PC-3 (cell line): ENCODE results near the gene FER1L5. TPM values are rescaled to one million over a fixed set of nuclear protein-coding genes. Genes with fewer than 3 reads are reported as not detected.

ENCODE experiments used
- ATAC-seq: fragments of 200-7000 bp; cut with Tn5 transposase; 2 replicates; pipeline ENCODE4 v1.9.1; 2020; ENCODE audit warnings: mild to moderate bottlenecking, moderate library complexity
- BruUV-seq: library from RNA; stranded (reverse); fragments of 400-500 nt; replicated peaks from 2 replicates; lab custom pipeline; 2021; lab: Mats Ljungman, UMichigan
- CTCF ChIA-PET: fragments of 300-600 bp; sonication (Branson Sonifier 250); formaldehyde crosslinking; loops from one replicate; lab custom pipeline; 2022; ENCODE audit warnings: antibody characterized with exemption; lab: Charles Lee
- POLR2A ChIA-PET: fragments of 300-600 bp; sonication (Branson Sonifier 250); formaldehyde crosslinking; loops from one replicate; lab custom pipeline; 2022; ENCODE audit warnings: antibody characterized with exemption; ENCODE audit not compliant: unreplicated experiment; lab: Charles Lee
- DNase-seq: peaks from one replicate; pipeline ENCODE4 v3.0.0-alpha.2; 2015
- H2AFZ ChIP-seq: fragments of 300-600 bp; sonication (generic); 2 replicates; pipeline ENCODE4 v1.6.0; 2016; ENCODE audit warnings: antibody characterized with exemption, low read length
- H3F3A ChIP-seq: fragments of 300-600 bp; sonication (generic); one replicate; pipeline ENCODE4 v1.6.0; 2017; ENCODE audit warnings: antibody characterized with exemption, low read length, control low read depth, mild to moderate bottlenecking; ENCODE audit not compliant: unreplicated experiment
- H3K27ac ChIP-seq: fragments of 300-600 bp; sonication (generic); 2 replicates; pipeline ENCODE4 v1.5.1; 2016; ENCODE audit warnings: mild to moderate bottlenecking, low read length
- H3K27me3 ChIP-seq: fragments of 300-600 bp; sonication (generic); 2 replicates; pipeline ENCODE4 v1.6.1; 2016; ENCODE audit warnings: low read length, mixed read lengths
- H3K36me3 ChIP-seq: fragments of 300-600 bp; sonication (generic); 2 replicates; pipeline ENCODE4 v1.6.1; 2016; ENCODE audit warnings: low read depth, mixed run types, low read length, mixed read lengths
- H3K4me1 ChIP-seq: fragments of 300-600 bp; sonication (generic); 2 replicates; pipeline ENCODE4 v1.5.1; 2016; ENCODE audit warnings: low read length; ENCODE audit not compliant: insufficient read depth
- H3K4me2 ChIP-seq: fragments of 300-600 bp; sonication (generic); 2 replicates; pipeline ENCODE4 v1.6.0; 2016; ENCODE audit warnings: low read length
- H3K4me3 ChIP-seq: fragments of 300-600 bp; sonication (generic); 2 replicates; pipeline ENCODE4 v1.5.1; 2016; ENCODE audit warnings: mild to moderate bottlenecking, low read length, mixed read lengths
- H3K79me2 ChIP-seq: fragments of 300-600 bp; sonication (generic); 2 replicates; pipeline ENCODE4 v1.6.1; 2017; ENCODE audit warnings: low read length, mixed read lengths
- H3K9ac ChIP-seq: fragments of 300-600 bp; sonication (generic); 2 replicates; pipeline ENCODE4 v1.6.0; 2016; ENCODE audit warnings: mild to moderate bottlenecking, low read length
- H3K9me2 ChIP-seq: fragments of 300-600 bp; sonication (generic); replicated peaks from 2 replicates; pipeline ENCODE4 v1.6.1; 2016; ENCODE audit warnings: mixed run types, low read length, mixed read lengths
- H3K9me3 ChIP-seq: fragments of 300-600 bp; sonication (generic); 2 replicates; pipeline ENCODE4 v1.6.1; 2016; ENCODE audit warnings: low read length, mixed read lengths
- H4K20me1 ChIP-seq: fragments of 300-600 bp; sonication (generic); 2 replicates; pipeline ENCODE4 v1.6.1; 2016; ENCODE audit warnings: low read length, mixed read lengths
- EZH2 ChIP-seq: fragments of 300-600 bp; sonication (generic); IDR thresholded peaks from one replicate; pipeline ENCODE4 v1.6.1; 2017; ENCODE audit warnings: antibody characterized with exemption, mild to moderate bottlenecking, low read length; ENCODE audit not compliant: unreplicated experiment
- EZH2phosphoT487 ChIP-seq: fragments of 300-600 bp; sonication (generic); IDR thresholded peaks from 2 replicates; pipeline ENCODE4 v1.6.1; 2018; ENCODE audit warnings: mild to moderate bottlenecking, antibody characterized with exemption, low read length, borderline replicate concordance
- intact Hi-C: fragments of 100-400 bp; cut with micrococcal nuclease; formaldehyde crosslinking; loops from 2 replicates; pipeline ENCODE4 v1.9.0; 2023
- total RNA-seq: library from RNA; depleted of rRNA; stranded (reverse); fragments of >200 nt; gene quantifications from 2 replicates; pipeline ENCODE4 v1.2.3, GENCODE V29; 2014
- TF ChIP-seq, protein P1 (sequence below): fragments of 300-600 bp; sonication (generic); conservative IDR thresholded peaks from 2 replicates; pipeline ENCODE4 v1.5.1; 2017; ENCODE audit warnings: antibody characterized with exemption, low read depth, mild to moderate bottlenecking, low read length

The FER1L5 gene
- total RNA-seq, 1 experiment from 2014 or later = not detected

DNA sequence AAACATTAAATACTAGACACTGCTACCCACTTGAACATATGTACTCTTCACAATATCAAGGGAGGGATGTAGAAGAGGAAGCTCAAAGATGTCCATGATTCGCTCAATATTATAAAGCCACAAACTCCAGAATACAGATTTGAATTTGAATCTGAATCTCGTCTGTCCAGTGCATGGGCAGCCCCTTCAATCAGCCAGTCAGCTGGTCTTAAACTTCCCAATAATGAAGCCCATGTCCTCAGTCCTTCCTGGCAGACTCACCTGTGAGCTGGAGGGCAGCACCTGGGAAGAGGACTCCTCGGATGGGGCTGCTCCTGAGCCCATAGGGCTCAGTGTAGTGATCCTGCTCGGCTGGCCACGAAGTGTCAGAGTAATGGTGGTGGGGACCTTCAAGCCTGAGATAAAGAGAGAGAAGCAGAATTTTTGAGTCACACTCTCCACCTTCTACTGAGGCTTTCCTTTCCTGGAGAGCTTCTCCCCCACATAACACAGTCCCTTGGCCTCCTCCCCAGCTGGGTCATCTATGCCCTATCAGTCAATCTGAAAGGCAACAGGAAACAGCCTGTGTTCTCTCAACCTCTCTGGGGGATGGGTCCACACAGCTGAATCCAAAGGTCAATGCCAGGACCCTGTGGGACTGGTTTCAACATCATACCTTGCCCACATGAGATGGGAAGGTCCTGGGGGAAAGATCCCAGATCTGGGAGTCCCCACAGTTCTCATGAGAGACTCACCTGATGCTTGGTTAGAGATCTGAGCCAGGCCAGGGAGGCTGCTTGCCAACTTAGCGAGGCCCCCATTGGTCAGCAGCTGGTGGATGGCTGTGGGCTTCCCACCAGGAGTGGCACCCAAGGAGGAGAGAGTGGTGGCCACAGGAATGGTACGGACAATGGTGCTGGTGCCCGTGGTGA is 40.9 kb upstream of the FER1L5 start:
- TF ChIP-seq, protein P1, sequence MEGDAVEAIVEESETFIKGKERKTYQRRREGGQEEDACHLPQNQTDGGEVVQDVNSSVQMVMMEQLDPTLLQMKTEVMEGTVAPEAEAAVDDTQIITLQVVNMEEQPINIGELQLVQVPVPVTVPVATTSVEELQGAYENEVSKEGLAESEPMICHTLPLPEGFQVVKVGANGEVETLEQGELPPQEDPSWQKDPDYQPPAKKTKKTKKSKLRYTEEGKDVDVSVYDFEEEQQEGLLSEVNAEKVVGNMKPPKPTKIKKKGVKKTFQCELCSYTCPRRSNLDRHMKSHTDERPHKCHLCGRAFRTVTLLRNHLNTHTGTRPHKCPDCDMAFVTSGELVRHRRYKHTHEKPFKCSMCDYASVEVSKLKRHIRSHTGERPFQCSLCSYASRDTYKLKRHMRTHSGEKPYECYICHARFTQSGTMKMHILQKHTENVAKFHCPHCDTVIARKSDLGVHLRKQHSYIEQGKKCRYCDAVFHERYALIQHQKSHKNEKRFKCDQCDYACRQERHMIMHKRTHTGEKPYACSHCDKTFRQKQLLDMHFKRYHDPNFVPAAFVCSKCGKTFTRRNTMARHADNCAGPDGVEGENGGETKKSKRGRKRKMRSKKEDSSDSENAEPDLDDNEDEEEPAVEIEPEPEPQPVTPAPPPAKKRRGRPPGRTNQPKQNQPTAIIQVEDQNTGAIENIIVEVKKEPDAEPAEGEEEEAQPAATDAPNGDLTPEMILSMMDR = no peak
- TF ChIP-seq EZH2 = no peak
- no peak for TF ChIP-seq EZH2phosphoT487
- Histone ChIP-seq H3K9me3 (no peaks in the 10 kb centered on the region), H3K79me2 (no peaks in the 10 kb centered on the region), H2AFZ (no peak overlapping the region), H3K36me3 (peaks cover 83% of the 10 kb centered on the region), H3K9me2 (no peaks in the 10 kb centered on the region), H3K27ac (no peak overlapping the region), H3K4me3 (no peak overlapping the region), H4K20me1 (no peaks in the 10 kb centered on the region), H3K27me3 (no peaks in the 10 kb centered on the region), H3K4me2 (no peak overlapping the region), H3K9ac (no peak overlapping the region), H3F3A (no peaks in the 10 kb centered on the region), H3K4me1 (no peaks in the 10 kb centered on the region)
- POLR2A ChIA-PET = no interaction called here
- CTCF ChIA-PET = no interaction called here
- no TSS peak for BruUV-seq
- DNase-seq (no peak), ATAC-seq (no peak)
- intact Hi-C loops = no loop called here

DNA sequence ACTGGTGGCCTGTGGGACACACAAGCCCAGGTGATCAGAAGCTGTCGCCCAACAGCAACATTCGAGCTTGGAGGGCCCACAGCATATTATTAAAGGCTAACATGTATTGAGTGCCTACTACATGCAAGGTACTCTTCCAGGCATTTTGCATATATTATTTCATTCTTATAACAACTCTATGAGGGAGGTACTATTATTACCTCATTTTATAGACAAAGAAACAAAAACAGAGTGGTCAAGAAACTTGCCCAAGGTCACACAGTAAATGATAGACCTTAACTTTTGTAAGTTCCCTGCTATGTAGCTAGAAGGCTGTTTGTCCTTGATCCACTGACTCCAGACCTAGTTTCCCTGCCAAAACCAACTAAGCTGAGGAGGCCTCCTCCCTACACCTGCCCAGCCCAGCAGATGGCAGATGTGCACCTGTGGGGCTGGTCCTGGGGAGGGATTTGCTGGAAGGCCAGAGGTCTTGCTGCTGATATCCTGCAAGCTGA is 40.2 kb upstream of the FER1L5 start:
- no TSS peak for BruUV-seq

More for the DNA sequence above, 40.2 kb upstream of the FER1L5 start:
- Histone ChIP-seq H3K36me3 (peaks cover 84% of the 10 kb centered on the region), H3K4me1 (no peaks in the 10 kb centered on the region), H3K27ac (no peak overlapping the region), H3K9me2 (no peaks in the 10 kb centered on the region), H3K4me2 (no peak overlapping the region), H4K20me1 (no peaks in the 10 kb centered on the region), H3F3A (no peaks in the 10 kb centered on the region), H3K79me2 (no peaks in the 10 kb centered on the region), H2AFZ (no peak overlapping the region), H3K9me3 (no peaks in the 10 kb centered on the region), H3K27me3 (no peaks in the 10 kb centered on the region), H3K4me3 (no peak overlapping the region), H3K9ac (no peak overlapping the region)
- ATAC-seq = peak; percentile 33
- TF ChIP-seq, protein P1 = peak; percentile 46
- TF ChIP-seq EZH2 = no peak
- intact Hi-C loops = no loop called here
- DNase-seq = peak; percentile 42
- ChIA-PET POLR2A (no interaction called here), CTCF (interaction anchor here (0.6 kb wide), 1 partner anchor 182 kb away, joined by 5 read pairs; no protein-coding TSS in a partner anchor)
